NCI-H345 treated with DMSO at 0.1 percent for 48 hours (cell line): ENCODE data around the gene TFIP11.

Experiments used
- DNase-seq: peaks from one replicate; lab custom pipeline; 2025; ENCODE audit not compliant: unreplicated experiment; lab: John Stamatoyannopoulos, UW

Gene TFIP11

DNA sequence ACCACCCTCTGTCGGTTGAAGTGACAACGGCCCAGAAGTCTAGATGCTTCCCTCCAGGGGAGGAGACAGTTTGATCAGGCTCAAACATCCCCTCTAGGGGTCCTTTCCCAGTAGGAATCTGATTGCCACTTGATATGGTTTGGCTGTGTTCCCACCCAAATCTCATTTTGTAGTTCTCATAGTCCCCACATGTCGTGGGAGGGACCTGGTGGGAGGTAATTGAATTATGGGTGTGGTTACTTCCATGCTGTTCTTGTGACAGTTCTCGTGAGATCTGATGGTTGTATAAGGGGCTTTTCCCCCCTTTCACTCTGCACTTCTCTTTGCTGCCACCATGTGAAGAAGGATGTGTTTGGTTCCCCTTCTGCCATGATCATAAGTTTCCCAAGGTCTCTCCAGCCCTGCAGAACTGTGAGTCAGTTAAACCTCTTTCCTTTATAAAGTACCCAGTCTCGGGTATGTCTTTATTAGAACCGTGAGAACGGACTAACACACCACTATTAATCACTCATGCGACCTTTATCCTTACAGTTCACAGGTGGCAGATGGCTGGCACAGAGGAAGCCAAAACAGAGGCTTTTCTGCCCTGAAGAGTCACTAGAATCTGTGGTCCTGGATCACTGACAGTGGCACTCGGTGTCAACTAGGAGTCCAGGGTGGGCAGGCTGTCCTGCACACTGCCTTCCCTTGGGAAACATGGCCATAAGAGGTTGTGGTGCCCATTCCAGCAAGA is 61.7 kb downstream of the TFIP11 start:
- DNase-seq: no peak

GRCh38 chr22:26448941-26449340 is 63.3 kb downstream of the TFIP11 start:
- DNase-seq: no peak

- DNase-seq: no peak
Measured at GRCh38 chr22:26448334-26448733, 63.9 kb downstream of the TFIP11 start.

GRCh38 chr22:26447584-26448329 is 64.5 kb downstream of the TFIP11 start:
- no peak for DNase-seq

DNA sequence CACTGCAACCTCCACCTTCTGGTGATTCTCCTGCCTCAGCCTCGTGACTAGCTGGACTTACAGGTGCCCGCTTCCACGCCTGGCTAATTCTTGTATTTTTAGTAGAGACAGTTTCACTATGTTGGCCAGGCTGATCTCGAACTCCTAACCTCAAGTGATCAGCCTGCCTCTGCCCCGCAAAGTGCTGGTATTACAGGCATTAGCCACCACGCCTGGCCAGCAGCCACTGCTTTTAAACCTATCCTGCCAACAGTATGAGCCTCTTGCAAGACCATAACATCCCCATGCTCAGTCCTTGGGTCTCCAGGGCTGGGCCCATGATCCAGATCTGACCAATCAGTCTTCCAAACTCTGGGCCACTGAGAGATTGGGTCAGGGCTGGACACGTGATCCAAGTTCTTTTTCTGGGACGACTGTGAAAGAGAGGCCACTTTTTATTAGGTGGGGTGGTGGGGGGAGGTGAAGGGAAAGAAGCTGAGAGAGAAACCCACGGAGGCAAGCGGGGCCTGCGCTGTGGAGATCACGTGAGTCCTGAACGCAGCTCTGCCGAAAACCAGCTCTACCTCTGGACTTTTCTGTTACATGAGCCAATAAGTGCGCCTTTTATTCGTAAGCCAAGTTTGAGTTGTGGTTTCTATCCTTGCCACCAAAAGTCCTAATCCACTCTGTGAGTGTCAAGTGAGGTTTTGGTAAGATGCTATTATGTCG is 65.3 kb downstream of the TFIP11 start:
- DNase-seq: no peak

DNA sequence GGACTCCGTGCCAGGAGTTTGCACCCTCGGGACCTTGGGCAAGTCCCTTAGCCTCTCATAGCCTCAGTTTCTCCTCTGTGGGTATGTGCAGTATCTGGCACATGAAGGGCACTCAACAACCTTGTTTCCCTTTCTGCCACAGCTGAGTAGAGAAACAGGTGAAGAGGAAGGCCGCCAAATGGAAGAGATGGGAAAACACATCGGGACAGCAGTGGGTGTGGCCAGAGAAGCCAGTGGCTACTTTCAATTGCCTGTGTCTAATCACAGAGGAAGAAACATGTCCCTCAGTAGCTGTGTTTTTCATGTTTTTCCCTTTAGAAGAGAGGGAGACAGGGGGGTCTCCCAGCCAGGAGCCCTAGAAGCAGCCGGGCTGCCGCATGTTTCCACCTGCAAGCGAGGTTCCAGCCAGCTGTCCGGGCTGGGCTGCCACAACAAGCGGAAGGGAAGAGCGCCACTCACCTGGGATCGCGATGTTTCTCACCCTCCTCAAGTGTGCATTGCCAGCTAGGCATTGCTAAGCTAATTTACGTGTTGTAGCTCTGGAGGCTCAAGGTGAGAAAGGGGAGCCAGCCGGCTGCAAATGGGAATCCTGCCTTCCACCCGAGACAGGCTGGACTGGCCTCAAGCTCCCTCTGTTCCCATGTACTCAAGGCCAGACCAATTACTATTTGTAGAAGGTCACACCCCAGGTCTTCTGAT is 66.5 kb downstream of the TFIP11 start:
- no peak for DNase-seq

GRCh38 chr22:26444777-26445176 is 67.5 kb downstream of the TFIP11 start:
- no peak for DNase-seq

DNA sequence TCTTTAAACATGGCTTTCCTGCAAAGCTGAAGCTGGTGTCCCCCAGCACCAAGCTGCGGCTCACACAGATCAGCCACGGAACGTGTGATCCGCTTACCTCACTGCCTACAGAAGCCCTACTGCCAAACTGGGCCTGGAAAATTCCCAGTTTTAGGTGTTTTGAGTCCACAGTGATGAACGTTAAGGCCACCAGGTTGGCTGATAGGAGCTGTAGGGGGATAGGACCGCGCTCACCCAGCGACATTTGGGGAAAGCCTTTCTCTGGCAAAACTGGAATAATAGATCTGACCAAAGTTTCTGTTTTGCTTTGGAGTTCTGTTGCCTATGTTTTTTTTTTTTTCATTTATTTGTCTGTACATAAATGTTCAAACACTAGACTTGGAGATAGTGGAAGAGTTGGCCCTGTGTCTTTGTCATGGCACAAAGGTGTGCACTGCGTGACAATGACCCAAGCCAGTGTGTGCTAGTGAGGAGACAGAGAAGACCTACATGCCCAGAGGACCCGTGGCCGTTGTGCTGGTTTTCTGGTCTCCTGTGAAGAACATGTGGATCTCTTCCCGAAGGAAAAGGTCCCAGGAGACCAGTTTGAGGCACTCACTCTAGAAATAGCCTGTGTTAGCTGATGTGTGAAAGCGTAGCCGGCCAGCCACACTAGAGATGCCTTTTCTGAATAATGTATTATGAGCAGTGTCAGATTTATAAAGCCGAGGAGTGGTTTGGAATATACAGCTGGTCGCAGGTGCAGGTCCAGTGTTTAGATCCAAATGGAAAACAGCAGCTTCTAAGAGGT is 68.2 kb downstream of the TFIP11 start:
- DNase-seq: no peak

DNA sequence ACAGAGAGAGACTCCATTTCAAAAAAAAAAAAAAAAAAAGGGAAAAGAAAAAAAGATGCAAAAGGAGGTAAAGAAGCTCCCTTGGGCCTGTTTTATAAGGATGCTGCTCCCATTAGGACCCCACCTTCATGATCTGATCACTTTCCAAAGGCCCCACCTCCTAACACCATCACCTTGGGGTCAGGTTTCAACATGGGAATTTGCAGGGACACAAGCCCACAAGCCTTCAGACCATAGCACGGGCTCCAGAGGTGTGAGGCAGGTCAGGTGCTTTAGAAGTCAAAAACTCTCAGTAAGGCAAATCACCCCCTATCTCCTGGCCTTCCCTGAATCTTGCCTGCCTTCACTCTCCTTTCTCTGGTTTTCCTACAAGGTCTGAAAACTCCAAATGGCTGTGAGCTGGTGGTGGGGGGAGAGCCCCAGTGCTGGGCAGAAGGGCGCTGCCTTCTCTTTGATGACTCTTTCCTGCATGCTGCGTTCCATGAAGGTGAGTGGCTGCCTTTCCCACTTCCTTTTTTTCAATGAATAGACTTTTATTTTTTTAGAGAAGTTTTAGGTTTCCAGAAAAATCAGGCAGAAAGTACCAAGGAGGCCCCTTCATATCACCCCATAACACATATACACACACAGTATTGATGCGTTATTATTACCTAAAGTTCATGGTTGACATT is 70.1 kb downstream of the TFIP11 start:
- DNase-seq: no peak
